Measurements from ENCODE around the gene ANKRD22.

ANKRD22 gene

DNA sequence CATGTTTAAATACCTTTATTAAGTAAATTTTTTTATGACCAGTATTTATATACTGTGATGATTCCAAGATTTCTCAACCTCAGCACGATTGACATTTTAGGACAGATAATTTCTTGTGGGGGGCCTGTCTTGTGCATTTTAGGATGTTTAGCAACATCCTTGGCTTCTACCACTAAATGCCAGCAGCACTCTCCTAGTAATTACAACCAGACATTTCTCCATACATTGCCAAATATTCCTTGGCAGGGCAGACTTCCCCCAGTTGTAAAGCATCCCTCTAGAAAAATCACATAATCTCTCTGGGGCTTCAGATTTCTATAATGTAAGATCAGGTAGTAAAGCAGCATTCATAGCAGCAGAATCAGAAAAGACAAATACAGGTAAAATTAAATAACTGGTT lies 56.9 kb downstream of the ANKRD22 start:
- DNase-seq (ENCODE audit: low spot score): no peak

DNA sequence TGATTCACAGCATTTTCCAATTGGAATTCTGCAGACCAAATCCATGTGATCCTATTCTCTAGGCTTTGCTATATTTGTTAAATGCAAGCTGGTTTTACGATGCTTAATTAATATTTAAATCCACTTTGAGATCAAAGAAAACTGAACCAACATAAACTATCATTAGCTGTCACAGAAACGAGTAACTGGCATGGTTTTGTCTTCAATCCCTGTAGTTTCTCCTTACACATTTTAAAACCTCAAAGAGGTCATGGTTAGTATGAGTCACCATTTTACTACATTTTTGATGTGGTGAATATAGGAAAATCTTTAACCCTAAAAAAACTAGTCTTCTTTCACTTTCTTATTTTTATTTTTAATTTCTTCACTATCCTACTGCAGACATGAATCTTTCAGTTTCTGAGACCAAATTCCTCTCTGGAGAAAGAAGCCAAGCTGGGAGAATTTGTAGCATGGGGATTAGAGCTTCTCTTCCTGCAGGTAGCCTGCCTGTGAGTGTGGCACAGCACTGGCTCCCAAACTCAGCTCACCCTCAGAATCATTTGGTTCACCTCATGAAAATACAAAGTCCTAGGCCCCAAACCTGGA lies 57.8 kb downstream of the ANKRD22 start:
- DNase-seq (ENCODE audit: low spot score): no peak

- DNase-seq (ENCODE audit: low spot score): peak; percentile 20
Measured at GRCh38 chr10:88792661-88793060, 59.0 kb downstream of the ANKRD22 start.

DNA sequence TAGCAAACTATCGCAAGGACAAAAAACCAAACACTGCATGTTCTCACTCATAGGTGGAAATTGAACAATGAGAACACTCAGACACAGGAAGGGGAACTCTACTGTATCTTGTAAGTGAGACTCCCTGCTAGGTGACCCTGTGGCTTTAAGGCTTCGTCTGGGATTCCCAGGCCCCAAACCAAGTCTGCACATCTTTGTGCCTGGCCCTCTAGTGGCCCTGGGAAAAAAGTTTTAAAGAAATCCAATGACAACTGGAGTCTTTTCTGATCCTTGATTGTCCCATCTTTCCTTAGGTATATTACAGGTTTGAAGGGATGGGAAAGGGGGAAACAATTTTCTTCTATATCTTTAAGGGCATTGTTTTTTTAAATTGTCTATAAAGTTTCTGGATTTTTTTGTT lies 59.7 kb downstream of the ANKRD22 start:
- DNase-seq (ENCODE audit: low spot score): no peak

GRCh38 chr10:88788924-88789323 lies 62.7 kb downstream of the ANKRD22 start:
- no peak for DNase-seq (ENCODE audit: low spot score)

DNA sequence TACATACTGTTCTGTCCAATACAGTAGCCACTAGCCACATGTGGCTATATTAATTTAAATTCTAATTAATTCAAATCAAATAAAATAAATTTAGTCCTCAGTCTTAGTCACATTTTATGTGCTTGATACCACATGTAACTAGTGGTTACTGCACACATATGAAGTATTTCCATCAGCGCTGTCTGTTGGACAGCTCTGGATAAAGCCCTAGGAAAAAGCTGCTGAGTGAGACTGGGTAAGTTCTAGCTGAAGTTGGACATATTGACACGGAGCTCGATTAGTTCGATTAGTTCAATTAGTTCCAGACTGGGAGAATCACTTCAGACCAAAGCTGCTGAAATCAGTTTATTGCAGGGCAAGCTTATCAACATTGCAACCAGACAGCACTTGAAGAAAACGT lies 64.2 kb downstream of the ANKRD22 start:
- DNase-seq (ENCODE audit: low spot score): no peak

GRCh38 chr10:88786032-88786770 lies 65.4 kb downstream of the ANKRD22 start:
- no peak for DNase-seq (ENCODE audit: low spot score)

- DNase-seq (ENCODE audit: low spot score): no peak
Measured at GRCh38 chr10:88783724-88784123, 67.9 kb downstream of the ANKRD22 start.

- DNase-seq (ENCODE audit: low spot score): no peak
Measured at GRCh38 chr10:88782222-88782621, 69.4 kb downstream of the ANKRD22 start.

DNA sequence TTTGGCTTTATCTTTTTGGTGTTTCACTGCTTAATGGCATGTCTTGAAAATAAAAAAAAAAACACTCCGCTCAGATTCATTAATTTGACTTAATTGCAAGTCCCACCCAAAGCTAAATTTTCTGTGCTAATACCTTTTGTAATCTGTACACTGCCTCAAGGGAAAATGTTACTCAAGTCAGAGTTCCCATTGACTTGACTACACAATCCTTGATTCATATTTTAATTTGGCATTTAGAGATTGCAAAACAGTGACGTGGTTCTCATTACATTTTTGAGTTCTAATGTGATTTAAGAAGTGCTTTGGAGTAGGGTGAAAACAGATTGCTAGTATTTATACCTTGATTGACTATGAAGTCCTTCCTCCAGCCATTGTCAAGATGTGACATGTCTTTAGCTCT lies 70.4 kb downstream of the ANKRD22 start:
- DNase-seq (ENCODE audit: low spot score): no peak

Measured in HuH-7.5 (cell line).